Measurements from ENCODE around the gene CCIN. TPM values are rescaled to one million over a fixed set of nuclear protein-coding genes. Genes with fewer than 3 reads are reported as not detected.

The CCIN gene
- total and polyA plus RNA-seq, 2 experiments from 2014 or later, result 1.4 to 2.8 TPM

DNA sequence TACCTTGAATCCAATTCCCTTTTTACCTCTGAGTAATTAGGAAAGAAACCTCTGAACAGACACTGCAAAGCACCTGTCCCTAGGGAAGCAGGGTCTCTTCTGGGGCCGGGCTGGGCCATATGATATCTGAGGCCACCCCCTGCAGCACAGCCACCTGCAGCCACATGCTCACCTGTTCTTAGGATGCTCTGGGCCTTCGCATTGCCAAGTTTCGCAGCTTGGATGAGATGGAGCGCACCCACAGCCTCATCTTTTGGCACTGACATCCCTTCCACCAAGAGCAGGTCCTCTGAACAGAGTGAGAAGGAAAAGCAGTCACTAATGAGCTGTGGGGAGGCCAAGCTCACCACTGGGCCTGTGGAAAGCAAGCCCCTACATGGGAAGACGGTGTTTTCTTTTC lies 48.8 kb downstream of the CCIN start:
- no peak for DNase-seq
- in situ Hi-C loops (cut with MboI), result no loop called here
- Histone ChIP-seq H3F3A (ENCODE audit: insufficient read depth) (peaks cover 46% of the 10 kb centered on the region), H3K9ac (no peak overlapping the region), H3K9me2 (ENCODE audit: insufficient read depth) (no peaks in the 10 kb centered on the region), H3K9me3 (ENCODE audit: low read depth) (no peaks in the 10 kb centered on the region), H3K4me1 (ENCODE audit: insufficient read depth) (peaks cover 13% of the 10 kb centered on the region; the same call in 1 of the 2 replicates), H3K4me3 (no peak overlapping the region), H3K27ac (no peak overlapping the region), H4K20me1 (ENCODE audit: insufficient read depth) (no peaks in the 10 kb centered on the region), H3K36me3 (ENCODE audit: low read depth) (peaks cover 63% of the 10 kb centered on the region), H3K79me2 (ENCODE audit: insufficient read depth) (peaks cover 75% of the 10 kb centered on the region), H3K4me2 (ENCODE audit: unreplicated experiment) (no peak overlapping the region), H2AFZ (no peak overlapping the region), H3K27me3 (replicated peaks; ENCODE audit: insufficient read depth) (no peaks in the 10 kb centered on the region)
- 93 to 95% methylated on average over 5 of the region's 5 CpGs for WGBS, 2 experiments (ENCODE audit: low coverage in 1 of 2, low lambda C conversion rate in 2 of 2, missing lambda C conversion rate in 2 of 2)
- TF ChIP-seq EZH2 (IDR thresholded peaks at IDR 0.05; ENCODE audit: insufficient read depth, poor library complexity, severe bottlenecking) (no peak), EZH2phosphoT487 (IDR thresholded peaks at IDR 0.05; ENCODE audit: insufficient read depth, low read depth) (no peak)

- no peak overlapping the region for H3K4me3 ChIP-seq
- in situ Hi-C loops (cut with MboI), result no loop called here
- peaks cover 13% of the 10 kb centered on the region; the same call in 1 of the 2 replicates for H3K4me1 ChIP-seq (ENCODE audit: insufficient read depth)
- DNase-seq, result no peak
- peaks cover 74% of the 10 kb centered on the region for H3K79me2 ChIP-seq (ENCODE audit: insufficient read depth)
- WGBS, 2 experiments (ENCODE audit: low coverage in 1 of 2, low lambda C conversion rate in 2 of 2, missing lambda C conversion rate in 2 of 2), result 85 to 89% methylated on average over 7 of the region's 7 CpGs
- H3K9me3 ChIP-seq (ENCODE audit: low read depth), result no peaks in the 10 kb centered on the region
- peaks cover 45% of the 10 kb centered on the region for H3F3A ChIP-seq (ENCODE audit: insufficient read depth)
- no peak overlapping the region for H3K27ac ChIP-seq
- H3K36me3 ChIP-seq (ENCODE audit: low read depth), result peaks cover 64% of the 10 kb centered on the region
- no peak overlapping the region for H3K4me2 ChIP-seq (ENCODE audit: unreplicated experiment)
- H3K9me2 ChIP-seq (ENCODE audit: insufficient read depth), result no peaks in the 10 kb centered on the region
- no peak overlapping the region for H2AFZ ChIP-seq
- no peaks in the 10 kb centered on the region for H4K20me1 ChIP-seq (ENCODE audit: insufficient read depth)
- TF ChIP-seq EZH2phosphoT487 (IDR thresholded peaks at IDR 0.05; ENCODE audit: insufficient read depth, low read depth) (no peak), EZH2 (IDR thresholded peaks at IDR 0.05; ENCODE audit: insufficient read depth, poor library complexity, severe bottlenecking) (no peak)
- no peak overlapping the region for H3K9ac ChIP-seq
- no peaks in the 10 kb centered on the region for H3K27me3 ChIP-seq (replicated peaks; ENCODE audit: insufficient read depth)
These were observed 49.3 kb downstream of the CCIN start for GRCh38 chr9:36218411-36218901.

Other genes starting within 250 kb of the CCIN start
- 0.11 TPM in 1 of 2 replicates, not detected in the other for gene OR2S2, start 211.2 kb upstream of the CCIN start, total RNA-seq (2014; rRNA removed; shearing (Covaris generic))
- 0.30 and 0.67 TPM in 2 replicates for gene OR2S2, start 211.2 kb upstream of the CCIN start, polyA plus RNA-seq (2016; fragmentation: Nextera tagmentation; extraction: Ambion mirVana)
- 113 and 127 TPM in 2 replicates for gene RECK, start 132.5 kb upstream of the CCIN start, total RNA-seq (2014; rRNA removed; shearing (Covaris generic))
- gene RECK, start 132.5 kb upstream of the CCIN start, polyA plus RNA-seq (2016; fragmentation: Nextera tagmentation; extraction: Ambion mirVana), result 161 and 165 TPM in 2 replicates
- 27.5 and 32.9 TPM in 2 replicates for gene GLIPR2, start 32.7 kb upstream of the CCIN start, total RNA-seq (2014; rRNA removed; shearing (Covaris generic))
- 43.4 and 47.5 TPM in 2 replicates for gene GLIPR2, start 32.7 kb upstream of the CCIN start, polyA plus RNA-seq (2016; fragmentation: Nextera tagmentation; extraction: Ambion mirVana)
- 230 and 240 TPM in 2 replicates for gene CLTA, start 21.5 kb downstream of the CCIN start, total RNA-seq (2014; rRNA removed; shearing (Covaris generic))
- 218 and 229 TPM in 2 replicates for gene CLTA, start 21.5 kb downstream of the CCIN start, polyA plus RNA-seq (2016; fragmentation: Nextera tagmentation; extraction: Ambion mirVana)
- 20.6 and 22.4 TPM in 2 replicates for gene GNE, start 89.1 kb downstream of the CCIN start, total RNA-seq (2014; rRNA removed; shearing (Covaris generic))
- gene GNE, start 89.1 kb downstream of the CCIN start, polyA plus RNA-seq (2016; fragmentation: Nextera tagmentation; extraction: Ambion mirVana), result 6.2 and 6.9 TPM in 2 replicates
- 10.7 and 16.5 TPM in 2 replicates for gene RNF38, start 230.9 kb downstream of the CCIN start, total RNA-seq (2014; rRNA removed; shearing (Covaris generic))
- 6.2 and 6.7 TPM in 2 replicates for gene RNF38, start 230.9 kb downstream of the CCIN start, polyA plus RNA-seq (2016; fragmentation: Nextera tagmentation; extraction: Ambion mirVana)

All from GM23248 (cell line).